Lung (tissue), 12 donors: ENCODE data around the gene SLC7A6OS. TPM values are rescaled to one million over a fixed set of nuclear protein-coding genes. Genes with fewer than 3 reads are reported as not detected.
A peak's percentile ranks its signal among the peaks of the same experiment; 100 is the strongest.

ENCODE experiments used
- ATAC-seq: fragments of 200-7000 bp; cut with Tn5 transposase; one replicate; pipeline ENCODE4 v1.9.1; 2020; ENCODE audit warnings: moderate number of reproducible peaks; ENCODE audit not compliant: insufficient read depth, low FRiP score
- DNase-seq, 3 donors: peaks; one replicate each; pipeline ENCODE4 v3.0.0-alpha.2; 2013 to 2017
- H3K27ac ChIP-seq, 2 donors: one replicate each; pipeline ENCODE4 v1.5.1; 2013; ENCODE audit warnings: mild to moderate bottlenecking in 2 of 2, moderate library complexity in 2 of 2, control low read depth in 1 of 2, inconsistent platforms in 1 of 2, low read depth in 1 of 2, low read length in 1 of 2
- H3K27me3 ChIP-seq, 3 donors: one replicate each; pipeline ENCODE4 v1.5.1; 2013; ENCODE audit warnings: low read length in 2 of 3; ENCODE audit not compliant: control insufficient read depth in 3 of 3, insufficient read depth in 3 of 3
- H3K36me3 ChIP-seq, 4 donors: one replicate each; pipeline ENCODE4 v1.5.1; 2013; ENCODE audit warnings: low read length in 4 of 4, mild to moderate bottlenecking in 1 of 4, moderate library complexity in 1 of 4; ENCODE audit not compliant: control insufficient read depth in 4 of 4, insufficient read depth in 4 of 4
- H3K4me1 ChIP-seq, 5 donors: one replicate each; pipeline ENCODE4 v1.5.1; 2013; ENCODE audit warnings: low read length in 5 of 5, mild to moderate bottlenecking in 2 of 5, moderate library complexity in 1 of 5; ENCODE audit not compliant: control insufficient read depth in 5 of 5, insufficient read depth in 5 of 5
- H3K4me3 ChIP-seq: one replicate; pipeline ENCODE4 v1.5.1; 2013; ENCODE audit warnings: mild to moderate bottlenecking, control low read depth, moderate library complexity
- H3K9ac ChIP-seq, 2 donors: one replicate each; pipeline ENCODE4 v1.5.1; 2013; ENCODE audit warnings: low read length in 2 of 2, control low read depth in 1 of 2; ENCODE audit not compliant: insufficient read depth in 1 of 2
- H3K9me3 ChIP-seq, 4 donors: one replicate each; pipeline ENCODE4 v1.5.1; 2013; ENCODE audit warnings: low read length in 3 of 4, mild to moderate bottlenecking in 1 of 4, moderate library complexity in 1 of 4; ENCODE audit not compliant: control insufficient read depth in 4 of 4, insufficient read depth in 3 of 4
- CTCF ChIP-seq: IDR thresholded peaks from 2 replicates; pipeline ENCODE4 v1.5.1; 2012; ENCODE audit warnings: mild to moderate bottlenecking; ENCODE audit errors: control extremely low read depth, extremely low read depth
- WGBS, 2 donors: extraction: QIAGEN DNeasy Blood & Tissue Kit; methylation state at CpG; one replicate each; pipeline ENCODE4 v1.1.7; 2013; 5-methylcytosine and 5-hydroxymethylcytosine counted together
- polyA plus RNA-seq, 2 donors: library from polyadenylated mRNA; stranded (reverse); fragments of 200-250 nt; gene quantifications; one replicate each; pipeline ENCODE4 v1.2.1, GENCODE V29; 2013
- total RNA-seq, 2 donors: library from RNA; depleted of rRNA in 1 of 2; stranded (reverse); fragments of >200 nt in 1 of 2; gene quantifications; one replicate each; pipeline ENCODE4 v1.2.1, GENCODE V29; 2014 to 2021
- donor health status: control.
- donor health status: control.
- donor health status: Bipolar disorder and iron deficiency.
- donor health status: healthy.
- donor health status: DM: yes; HTN: yes; CAD: no.

The SLC7A6OS gene
- total and polyA plus RNA-seq, 4 donors: 6.3 to 18.9 (median 12.0) TPM

GRCh38 chr16:68331879-68332410 lies 21.2 kb upstream of the SLC7A6OS start:
- peaks cover 0 to 18% (median 3%) of the 10 kb centered on the region in 4 donors for H3K36me3 ChIP-seq
- no peak for TF ChIP-seq CTCF

GRCh38 chr16:68328860-68329390 lies 18.2 kb upstream of the SLC7A6OS start:
- Histone ChIP-seq H3K4me1 (peaks cover 0 to 15% (median 3%) of the 10 kb centered on the region in 5 donors), H3K27me3 (no peaks in the 10 kb centered on the region), H3K4me3 (no peak overlapping the region), H3K36me3 (peaks cover 6 to 19% (median 8%) of the 10 kb centered on the region in 4 donors), H3K9me3 (no peaks in the 10 kb centered on the region), H3K9ac (no peak overlapping the region), H3K27ac (no peak overlapping the region)
- DNase-seq (peak in 2 of 3 donors; percentile 1 to 21), ATAC-seq (no peak)
- no peak for TF ChIP-seq CTCF
- WGBS, 2 donors: 32 to 50% methylated on average over 3 of the region's 3 CpGs

More at GRCh38 chr16:68331879-68332410, 21.2 kb upstream of the SLC7A6OS start:
- DNase-seq (peak in 2 of 3 donors; percentile 23 to 40), ATAC-seq (no peak)
- Histone ChIP-seq H3K27me3 (no peaks in the 10 kb centered on the region), H3K4me3 (no peak overlapping the region), H3K27ac (peak overlapping the region in 1 of 2 donors; percentile 92), H3K9me3 (no peaks in the 10 kb centered on the region), H3K9ac (no peak overlapping the region), H3K4me1 (peaks cover 0 to 15% (median 3%) of the 10 kb centered on the region in 5 donors)
- WGBS, 2 donors: 5 to 6% methylated on average over 4 of the region's 4 CpGs

- Histone ChIP-seq H3K36me3 (peaks cover 6 to 19% (median 9%) of the 10 kb centered on the region in 4 donors), H3K4me3 (no peak overlapping the region), H3K27me3 (no peaks in the 10 kb centered on the region), H3K9ac (no peak overlapping the region), H3K27ac (peak overlapping the region in 1 of 2 donors; percentile 11), H3K9me3 (no peaks in the 10 kb centered on the region), H3K4me1 (peaks cover 0 to 15% (median 3%) of the 10 kb centered on the region in 5 donors)
- DNase-seq (peak; percentile 81 to 85 (median 82)), ATAC-seq (peak; percentile 90)
- peak; percentile 95 for TF ChIP-seq CTCF
- WGBS, 2 donors: 36 to 42% methylated on average over 13 of the region's 13 CpGs
Observed at GRCh38 chr16:68328151-68328859, 17.6 kb upstream of the SLC7A6OS start.
